Vagina (tissue), 2 donors: ENCODE results near the gene CCR5.

ENCODE experiments used
- POLR2A ChIP-seq, 2 donors: fragments of 450-650 bp; IDR thresholded peaks; one replicate each; pipeline ENCODE4 v1.6.1; 2017; ENCODE audit warnings: antibody characterized with exemption in 2 of 2, mild to moderate bottlenecking in 2 of 2, moderate library complexity in 2 of 2
- POLR2AphosphoS5 ChIP-seq, 2 donors: sonication (generic); formaldehyde crosslinking; IDR thresholded peaks; one replicate each; pipeline ENCODE4 v1.9.0; 2017; ENCODE audit warnings: antibody characterized with exemption in 2 of 2, mild to moderate bottlenecking in 2 of 2, low read depth in 1 of 2; ENCODE audit not compliant: insufficient read depth in 1 of 2
- TF ChIP-seq, protein P1 (sequence below), 3 experiments: fragments of 450-650 bp in 2 of 3; fragments of 200-600 bp in 1 of 3; sonication (generic) in 1 of 3; IDR thresholded peaks; one replicate each; pipeline ENCODE4 v1.5.1; 2017 to 2019; ENCODE audit warnings: antibody characterized with exemption in 3 of 3, mild to moderate bottlenecking in 2 of 3, moderate library complexity in 2 of 3

DNA sequence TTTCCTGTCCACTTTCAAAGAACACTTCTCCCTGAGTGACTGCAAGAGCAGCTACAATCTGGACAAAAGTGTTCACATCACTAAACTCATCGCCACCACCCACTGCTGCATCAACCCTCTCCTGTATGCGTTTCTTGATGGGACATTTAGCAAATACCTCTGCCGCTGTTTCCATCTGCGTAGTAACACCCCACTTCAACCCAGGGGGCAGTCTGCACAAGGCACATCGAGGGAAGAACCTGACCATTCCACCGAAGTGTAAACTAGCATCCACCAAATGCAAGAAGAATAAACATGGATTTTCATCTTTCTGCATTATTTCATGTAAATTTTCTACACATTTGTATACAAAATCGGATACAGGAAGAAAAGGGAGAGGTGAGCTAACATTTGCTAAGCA lies 38.1 kb downstream of the CCR5 start:
- TF ChIP-seq, protein P1, sequence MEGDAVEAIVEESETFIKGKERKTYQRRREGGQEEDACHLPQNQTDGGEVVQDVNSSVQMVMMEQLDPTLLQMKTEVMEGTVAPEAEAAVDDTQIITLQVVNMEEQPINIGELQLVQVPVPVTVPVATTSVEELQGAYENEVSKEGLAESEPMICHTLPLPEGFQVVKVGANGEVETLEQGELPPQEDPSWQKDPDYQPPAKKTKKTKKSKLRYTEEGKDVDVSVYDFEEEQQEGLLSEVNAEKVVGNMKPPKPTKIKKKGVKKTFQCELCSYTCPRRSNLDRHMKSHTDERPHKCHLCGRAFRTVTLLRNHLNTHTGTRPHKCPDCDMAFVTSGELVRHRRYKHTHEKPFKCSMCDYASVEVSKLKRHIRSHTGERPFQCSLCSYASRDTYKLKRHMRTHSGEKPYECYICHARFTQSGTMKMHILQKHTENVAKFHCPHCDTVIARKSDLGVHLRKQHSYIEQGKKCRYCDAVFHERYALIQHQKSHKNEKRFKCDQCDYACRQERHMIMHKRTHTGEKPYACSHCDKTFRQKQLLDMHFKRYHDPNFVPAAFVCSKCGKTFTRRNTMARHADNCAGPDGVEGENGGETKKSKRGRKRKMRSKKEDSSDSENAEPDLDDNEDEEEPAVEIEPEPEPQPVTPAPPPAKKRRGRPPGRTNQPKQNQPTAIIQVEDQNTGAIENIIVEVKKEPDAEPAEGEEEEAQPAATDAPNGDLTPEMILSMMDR (IDR thresholded peaks at IDR 0.05): no peak
- TF ChIP-seq POLR2AphosphoS5 (IDR thresholded peaks at IDR 0.05; ENCODE audit: insufficient read depth in 1 of 2, low read depth in 1 of 2) (no peak), POLR2A (IDR thresholded peaks at IDR 0.05) (no peak)
